Pericardium fibroblast (primary cell): ENCODE measurements around the gene PTMS. TPM values are rescaled to one million over a fixed set of nuclear protein-coding genes. Genes with fewer than 3 reads are reported as not detected.

ENCODE experiments used
- total RNA-seq: library from RNA; depleted of rRNA; stranded (reverse); fragments of >200 nt; gene quantifications from 2 replicates; pipeline ENCODE4 v1.2.3, GENCODE V29; 2015

Gene PTMS
- total RNA-seq: 212 and 239 TPM in 2 replicates

GRCh38 chr12:6765634-6766581, at the start of gene PTMS:
PTMS (plus strand) TSS chr12:6766363; CDS start chr12:6766706, 343 bp downstream.

GRCh38 chr12:6723607-6724408, 42.4 kb upstream of the PTMS start, which contains the start of gene COPS7A:
COPS7A (plus strand) TSS chr12:6724046; CDS start chr12:6724657, 611 bp downstream.

GRCh38 chr12:6752921-6753771, 13.0 kb upstream of the PTMS start, which contains the start of gene MLF2:
MLF2 (minus strand) TSS chr12:6753141; CDS start chr12:6752334, 807 bp downstream.

GRCh38 chr12:6772331-6772695, 6.2 kb downstream of the PTMS start, which contains the start of gene LAG3:
LAG3 (plus strand) TSS chr12:6772520; CDS start chr12:6772853, 333 bp downstream.

GRCh38 chr12:6788972-6789924, 23.1 kb downstream of the PTMS start, which contains the start of gene CD4:
CD4 (plus strand) TSS chr12:6789528; CDS start chr12:6800139, 10,611 bp downstream.

Other genes with a start within 250 kb of the PTMS start
- 5,873 and 7,738 TPM in 2 replicates for gene GAPDH, start 231.8 kb upstream of the PTMS start, total RNA-seq
- gene IFFO1, start 210.3 kb upstream of the PTMS start, total RNA-seq: 24.4 and 24.7 TPM in 2 replicates
- 11.5 and 24.2 TPM in 2 replicates for gene NOP2, start 198.1 kb upstream of the PTMS start, total RNA-seq
- 180 and 220 TPM in 2 replicates for gene CHD4, start 159.0 kb upstream of the PTMS start, total RNA-seq
- gene LPAR5, start 130.4 kb upstream of the PTMS start, total RNA-seq: 3.6 TPM in 1 of 2 replicates, not detected in the other
- 0.43 TPM in 1 of 2 replicates, not detected in the other for gene ACRBP, start 118.9 kb upstream of the PTMS start, total RNA-seq
- 19.6 and 33.0 TPM in 2 replicates for gene ING4, start 103.2 kb upstream of the PTMS start, total RNA-seq
- 23.9 and 24.4 TPM in 2 replicates for gene ZNF384, start 77.0 kb upstream of the PTMS start, total RNA-seq
- 0.12 TPM in 1 of 2 replicates, not detected in the other for gene PIANP, start 65.5 kb upstream of the PTMS start, total RNA-seq
- gene COPS7A, start 42.3 kb upstream of the PTMS start, total RNA-seq: 83.1 and 88.8 TPM in 2 replicates
- gene MLF2, start 13.2 kb upstream of the PTMS start, total RNA-seq: 178 and 186 TPM in 2 replicates
- gene LAG3, start 6.2 kb downstream of the PTMS start, total RNA-seq: 0.43 TPM in 1 of 2 replicates, not detected in the other
- gene CD4, start 23.2 kb downstream of the PTMS start, total RNA-seq: 0.35 and 0.60 TPM in 2 replicates
- gene GPR162, start 55.5 kb downstream of the PTMS start, total RNA-seq: 3.7 and 5.6 TPM in 2 replicates
- gene P3H3, start 62.0 kb downstream of the PTMS start, total RNA-seq: 43.3 and 62.4 TPM in 2 replicates
- 0.35 and 1.1 TPM in 2 replicates for gene GNB3, start 74.6 kb downstream of the PTMS start, total RNA-seq
- gene CDCA3, start 84.9 kb downstream of the PTMS start, total RNA-seq: 1.0 and 2.6 TPM in 2 replicates
- gene USP5, start 85.8 kb downstream of the PTMS start, total RNA-seq: 39.8 and 51.8 TPM in 2 replicates
- gene TPI1, start 101.2 kb downstream of the PTMS start, total RNA-seq: 799 and 1,433 TPM in 2 replicates
- 5.5 and 12.3 TPM in 2 replicates for gene SPSB2, start 106.9 kb downstream of the PTMS start, total RNA-seq
- 6.3 and 14.0 TPM in 2 replicates for gene LRRC23, start 138.5 kb downstream of the PTMS start, total RNA-seq
- gene ENO2, start 148.2 kb downstream of the PTMS start, total RNA-seq: 11.0 and 11.9 TPM in 2 replicates
- 19.6 and 24.9 TPM in 2 replicates for gene ATN1, start 161.6 kb downstream of the PTMS start, total RNA-seq
- not detected in 2 replicates for gene RNU7-1, start 177.5 kb downstream of the PTMS start, total RNA-seq
- gene C12orf57, start 177.7 kb downstream of the PTMS start, total RNA-seq: 344 and 451 TPM in 2 replicates
- not detected in 2 replicates for gene PTPN6, start 185.0 kb downstream of the PTMS start, total RNA-seq
- 224 and 365 TPM in 2 replicates for gene PHB2, start 204.3 kb downstream of the PTMS start, total RNA-seq
- gene EMG1, start 204.6 kb downstream of the PTMS start, total RNA-seq: 28.3 and 32.0 TPM in 2 replicates